Osteoblast (primary cell): ENCODE measurements around the gene CAMK2G. TPM values are rescaled to one million over a fixed set of nuclear protein-coding genes. Genes with fewer than 3 reads are reported as not detected.

Source experiments
- DNase-seq: peaks from one replicate; pipeline ENCODE4 v3.0.0; 2011; ENCODE audit warnings: low spot score, mixed read lengths; ENCODE audit not compliant: insufficient read length; ENCODE audit errors: missing footprints
- H2AFZ ChIP-seq: 2 replicates; pipeline ENCODE4 v1.6.0; 2011; ENCODE audit warnings: mild to moderate bottlenecking, low read length
- H3K27ac ChIP-seq: 2 replicates; pipeline ENCODE4 v1.5.1; 2011; ENCODE audit warnings: mild to moderate bottlenecking, low read depth, low read length, moderate library complexity
- H3K27me3 ChIP-seq: 2 replicates; pipeline ENCODE4 v1.6.0; 2012; ENCODE audit warnings: mild to moderate bottlenecking, control low read depth, inconsistent platforms, low read length, moderate library complexity; ENCODE audit not compliant: insufficient read depth
- H3K36me3 ChIP-seq: 2 replicates; pipeline ENCODE4 v1.5.1; 2011; ENCODE audit warnings: mild to moderate bottlenecking, low read length, control low read depth, moderate library complexity; ENCODE audit not compliant: insufficient read depth
- H3K4me1 ChIP-seq: 2 replicates; pipeline ENCODE4 v1.5.1; 2011; ENCODE audit warnings: mild to moderate bottlenecking, low read length, control low read depth, moderate library complexity; ENCODE audit not compliant: insufficient read depth
- H3K4me2 ChIP-seq: 2 replicates; pipeline ENCODE4 v1.6.0; 2011; ENCODE audit warnings: mild to moderate bottlenecking, low read length; ENCODE audit not compliant: insufficient read depth
- H3K4me3 ChIP-seq: fragments of 200-600 bp; sonication (generic); 3 replicates; pipeline ENCODE4 v1.5.1; 2012; ENCODE audit warnings: mild to moderate bottlenecking, low read length, inconsistent platforms; ENCODE audit not compliant: insufficient read depth
- H3K79me2 ChIP-seq: 2 replicates; pipeline ENCODE4 v1.6.0; 2012; ENCODE audit warnings: mild to moderate bottlenecking, low read length, control low read depth, inconsistent platforms; ENCODE audit not compliant: insufficient read depth
- H3K9me3 ChIP-seq: 2 replicates; pipeline ENCODE4 v1.5.1; 2011; ENCODE audit warnings: low read depth, low read length, control low read depth
- H4K20me1 ChIP-seq: 2 replicates; pipeline ENCODE4 v1.6.0; 2012; ENCODE audit warnings: mild to moderate bottlenecking, low read length, control low read depth; ENCODE audit not compliant: insufficient read depth
- CTCF ChIP-seq: IDR thresholded peaks from 2 replicates; pipeline ENCODE4 v1.5.1; 2011; ENCODE audit warnings: mild to moderate bottlenecking, low read depth, low read length, moderate library complexity; ENCODE audit errors: extremely low read depth
- total RNA-seq: library from RNA; depleted of rRNA; stranded (reverse); fragments of >200 nt; gene quantifications from 2 replicates; pipeline ENCODE4 v1.2.3, GENCODE V29; 2012

The CAMK2G gene
- total RNA-seq, 1 donor = 22.4 TPM

- DNase-seq = no peak
- peaks cover 18% of the 10 kb centered on the region for H3K79me2 ChIP-seq
- H2AFZ ChIP-seq = peak overlapping the region; percentile 86
Observed at GRCh38 chr10:73911553-73912004, 37.2 kb upstream of the CAMK2G start.

GRCh38 chr10:73910764-73911552 lies 36.6 kb upstream of the CAMK2G start, which contains the start of gene PLAU:
Gene PLAU, plus strand, starts transcription at chr10:73911132. Its CDS starts 424 bp downstream, at chr10:73911556.
- H3K27me3 ChIP-seq = no peaks in the 10 kb centered on the region
- TF ChIP-seq CTCF = no peak
- H3K36me3 ChIP-seq = peaks cover 30% of the 10 kb centered on the region
- peak within 1 kb of the TSS; percentile 86 for H2AFZ ChIP-seq
- no peaks in the 10 kb centered on the region for H3K9me3 ChIP-seq
- H3K79me2 ChIP-seq = peaks cover 18% of the 10 kb centered on the region
- DNase-seq = peak; percentile 92
- peaks cover 58% of the 10 kb centered on the region for H3K4me1 ChIP-seq
- H3K4me2 ChIP-seq = peak within 1 kb of the TSS; percentile 83
- peaks cover 3% of the 10 kb centered on the region for H4K20me1 ChIP-seq
- peak within 1 kb of the TSS; percentile 38 for H3K27ac ChIP-seq
- H3K4me3 ChIP-seq = peak within 1 kb of the TSS; percentile 77

More at GRCh38 chr10:73911553-73912004, 37.2 kb upstream of the CAMK2G start:
- Histone ChIP-seq H3K36me3 (peaks cover 37% of the 10 kb centered on the region), H3K4me1 (peaks cover 52% of the 10 kb centered on the region), H4K20me1 (peaks cover 6% of the 10 kb centered on the region), H3K4me3 (peak overlapping the region; percentile 77), H3K27me3 (no peaks in the 10 kb centered on the region), H3K27ac (peak overlapping the region; percentile 38), H3K4me2 (peak overlapping the region; percentile 83), H3K9me3 (no peaks in the 10 kb centered on the region)
- no peak for TF ChIP-seq CTCF

- Histone ChIP-seq H3K4me1 (peaks cover 64% of the 10 kb centered on the region), H3K4me3 (peak overlapping the region; percentile 77), H4K20me1 (peaks cover 3% of the 10 kb centered on the region), H3K79me2 (peaks cover 18% of the 10 kb centered on the region), H3K36me3 (peaks cover 26% of the 10 kb centered on the region), H3K27ac (no peak overlapping the region), H2AFZ (peak overlapping the region; percentile 75), H3K9me3 (no peaks in the 10 kb centered on the region), H3K4me2 (peak overlapping the region; percentile 83), H3K27me3 (no peaks in the 10 kb centered on the region)
- DNase-seq = no peak
- TF ChIP-seq CTCF = no peak
Observed at GRCh38 chr10:73910401-73910763, 36.0 kb upstream of the CAMK2G start.

- TF ChIP-seq CTCF = no peak
- Histone ChIP-seq H3K4me2 (no peak overlapping the region), H3K36me3 (peaks cover 18% of the 10 kb centered on the region), H3K4me3 (no peak overlapping the region), H3K27me3 (no peaks in the 10 kb centered on the region), H2AFZ (no peak overlapping the region), H3K27ac (peak overlapping the region; percentile 91), H3K79me2 (peaks cover 18% of the 10 kb centered on the region), H3K9me3 (no peaks in the 10 kb centered on the region), H4K20me1 (peaks cover 3% of the 10 kb centered on the region), H3K4me1 (peaks cover 62% of the 10 kb centered on the region)
- DNase-seq = no peak
Observed at GRCh38 chr10:73909540-73910115, 35.3 kb upstream of the CAMK2G start.
